ENCODE measurements around the gene PPP1R3F. TPM values are rescaled to one million over a fixed set of nuclear protein-coding genes. Genes with fewer than 3 reads are reported as not detected.

The PPP1R3F gene
- total and polyA plus RNA-seq, 9 of the 15 experiments (the other 6 are each of a cell fraction or from before 2014, with no cell fraction given): 0.03 to 0.91 (median 0.43) TPM; not detected in 1

GRCh38 chrX:49244207-49244606 is 25.4 kb upstream of the PPP1R3F start (continued):
- peak; percentile 90; the same call in 1 of the 2 replicates for TF ChIP-seq LEF1 (IDR thresholded peaks at IDR 0.05)
- no peak for TF ChIP-seq TFE3 (CRISPR knock-in tag; IDR thresholded peaks at IDR 0.05)
- no peak for TF ChIP-seq CBX8 (IDR thresholded peaks at IDR 0.05; ENCODE audit: borderline replicate concordance, extremely low read depth, low read depth, low read length, poor library complexity, severe bottlenecking)
- no peak for TF ChIP-seq HNRNPH1 (optimal IDR thresholded peaks at IDR 0.05; ENCODE audit: low read depth, low read length)
- TF ChIP-seq CHD7 (IDR thresholded peaks at IDR 0.05; ENCODE audit: low read depth, low read length): no peak
- TF ChIP-seq SAFB (IDR thresholded peaks at IDR 0.05; ENCODE audit: borderline replicate concordance, low read depth, low read length): no peak
- peak; percentile 55 to 65 for TF ChIP-seq MNT (conservative IDR thresholded peaks at IDR 0.05)
- peak; percentile 76; the same call in 1 of the 2 replicates for TF ChIP-seq NBN (IDR thresholded peaks at IDR 0.05; ENCODE audit: low read depth)
- TF ChIP-seq E4F1 (CRISPR knock-in tag; IDR thresholded peaks at IDR 0.05; ENCODE audit: borderline replicate concordance): no peak
- no peak for TF ChIP-seq MEF2D (tag; conservative IDR thresholded peaks at IDR 0.05; ENCODE audit: low read depth)

Data from K562 (cell line).